SK-N-SH (cell line): Measurements from ENCODE around the gene SEMA4D.

Source experiments
- ELF1 ChIP-seq: IDR thresholded peaks from 2 replicates; pipeline ENCODE4 v1.4.0; 2012
- EZH2phosphoT487 ChIP-seq: fragments of 200-600 bp; sonication (generic); IDR thresholded peaks from 2 replicates; pipeline ENCODE4 v1.6.1; 2017; ENCODE audit warnings: low read depth, mixed run types, mild to moderate bottlenecking, antibody characterized with exemption, moderate library complexity, borderline replicate concordance
- MEF2A ChIP-seq: IDR thresholded peaks from 2 replicates; pipeline ENCODE4 v1.4.0; 2012; ENCODE audit warnings: low read depth, borderline replicate concordance
- REST ChIP-seq: IDR thresholded peaks from 2 replicates; pipeline ENCODE4 v1.6.1; 2012; ENCODE audit warnings: mild to moderate bottlenecking, low read depth, low read length, moderate library complexity
- RFX5 ChIP-seq: IDR thresholded peaks from 2 replicates; pipeline ENCODE4 v1.6.1; 2012; ENCODE audit warnings: mild to moderate bottlenecking, improper control_type of control experiment, low read length
- SMC3 ChIP-seq: IDR thresholded peaks from 2 replicates; pipeline ENCODE4 v1.6.1; 2012; ENCODE audit warnings: low read depth, low read length, improper control_type of control experiment
- TEAD4 ChIP-seq: IDR thresholded peaks from 2 replicates; pipeline ENCODE4 v1.4.0; 2012; ENCODE audit warnings: mild to moderate bottlenecking, borderline replicate concordance; ENCODE audit not compliant: insufficient read depth
- TF ChIP-seq, protein P1 (sequence below): fragments of 200-600 bp; sonication (generic); IDR thresholded peaks from 2 replicates; pipeline ENCODE4 v1.6.1; 2017; ENCODE audit warnings: antibody characterized with exemption, mild to moderate bottlenecking, moderate library complexity

GRCh38 chr9:89449261-89449671 is 48.6 kb downstream of the SEMA4D start:
- TF ChIP-seq RFX5: no peak
- TF ChIP-seq, protein P1, sequence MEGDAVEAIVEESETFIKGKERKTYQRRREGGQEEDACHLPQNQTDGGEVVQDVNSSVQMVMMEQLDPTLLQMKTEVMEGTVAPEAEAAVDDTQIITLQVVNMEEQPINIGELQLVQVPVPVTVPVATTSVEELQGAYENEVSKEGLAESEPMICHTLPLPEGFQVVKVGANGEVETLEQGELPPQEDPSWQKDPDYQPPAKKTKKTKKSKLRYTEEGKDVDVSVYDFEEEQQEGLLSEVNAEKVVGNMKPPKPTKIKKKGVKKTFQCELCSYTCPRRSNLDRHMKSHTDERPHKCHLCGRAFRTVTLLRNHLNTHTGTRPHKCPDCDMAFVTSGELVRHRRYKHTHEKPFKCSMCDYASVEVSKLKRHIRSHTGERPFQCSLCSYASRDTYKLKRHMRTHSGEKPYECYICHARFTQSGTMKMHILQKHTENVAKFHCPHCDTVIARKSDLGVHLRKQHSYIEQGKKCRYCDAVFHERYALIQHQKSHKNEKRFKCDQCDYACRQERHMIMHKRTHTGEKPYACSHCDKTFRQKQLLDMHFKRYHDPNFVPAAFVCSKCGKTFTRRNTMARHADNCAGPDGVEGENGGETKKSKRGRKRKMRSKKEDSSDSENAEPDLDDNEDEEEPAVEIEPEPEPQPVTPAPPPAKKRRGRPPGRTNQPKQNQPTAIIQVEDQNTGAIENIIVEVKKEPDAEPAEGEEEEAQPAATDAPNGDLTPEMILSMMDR: no peak
- TF ChIP-seq ELF1: no peak
- no peak for TF ChIP-seq TEAD4
- no peak for TF ChIP-seq MEF2A
- no peak for TF ChIP-seq SMC3
- TF ChIP-seq REST: no peak
- TF ChIP-seq EZH2phosphoT487: no peak
